ENCODE data around the gene GALNTL6.

GRCh38 chr4:171932238-171932637, 119.0 kb downstream of the GALNTL6 start:
- TF ChIP-seq CTCF (IDR thresholded peaks at IDR 0.05) (no peak), EZH2 (IDR thresholded peaks at IDR 0.05; ENCODE audit: borderline replicate concordance, insufficient read depth, low read depth, low read length, poor library complexity, severe bottlenecking) (no peak)
